GM18858 (cell line): Measurements from ENCODE around the gene HTR3E.
"Not testable (repeated sequence)": the region's sequence is repeated elsewhere in the genome, so short reads cannot be mapped to it uniquely, and the experiment has no call there.

Experiments
- ATAC-seq: cut with Tn5 transposase; IDR thresholded peaks from one replicate; pipeline ENCODE4 v1.9.1; 2021; ENCODE audit not compliant: unreplicated experiment

The HTR3E gene, protein sequence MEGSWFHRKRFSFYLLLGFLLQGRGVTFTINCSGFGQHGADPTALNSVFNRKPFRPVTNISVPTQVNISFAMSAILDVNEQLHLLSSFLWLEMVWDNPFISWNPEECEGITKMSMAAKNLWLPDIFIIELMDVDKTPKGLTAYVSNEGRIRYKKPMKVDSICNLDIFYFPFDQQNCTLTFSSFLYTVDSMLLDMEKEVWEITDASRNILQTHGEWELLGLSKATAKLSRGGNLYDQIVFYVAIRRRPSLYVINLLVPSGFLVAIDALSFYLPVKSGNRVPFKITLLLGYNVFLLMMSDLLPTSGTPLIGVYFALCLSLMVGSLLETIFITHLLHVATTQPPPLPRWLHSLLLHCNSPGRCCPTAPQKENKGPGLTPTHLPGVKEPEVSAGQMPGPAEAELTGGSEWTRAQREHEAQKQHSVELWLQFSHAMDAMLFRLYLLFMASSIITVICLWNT

GRCh38 chr3:184096811-184097383 lies at the start of gene HTR3E:
TSS of gene HTR3E (plus strand) at chr3:184097064. CDS start at chr3:184097530, 466 bp downstream.
- no peak for ATAC-seq

- ATAC-seq, result no peak
These were observed 46.5 kb upstream of the HTR3E start for GRCh38 chr3:184050217-184050847.

DNA sequence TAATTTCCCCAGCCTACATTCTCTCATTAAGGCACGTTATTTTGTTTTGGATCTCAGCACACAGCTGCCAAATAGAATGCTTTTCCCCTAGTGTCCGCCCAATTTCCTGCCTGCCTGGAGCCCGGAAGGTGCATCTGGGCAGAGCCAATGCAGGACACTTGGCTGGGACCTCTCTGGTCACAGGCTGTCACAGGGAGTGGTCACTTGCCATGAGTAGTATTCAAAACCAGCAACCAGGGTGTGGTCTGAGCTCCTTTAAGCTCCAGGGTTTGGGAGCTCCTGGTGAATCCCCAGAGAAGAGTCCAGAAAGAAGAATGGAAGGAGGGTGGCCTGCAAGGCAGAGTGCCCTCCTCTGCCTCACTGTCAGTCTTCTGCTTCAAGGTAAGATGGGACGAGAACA lies 44.1 kb upstream of the HTR3E start, which contains the start of gene HTR3C:
Gene HTR3C, plus strand, starts transcription at position 281 of the 400 bp plus-strand sequence. Its CDS starts 34 bp downstream, at position 315.
- ATAC-seq, result no peak

GRCh38 chr3:184058029-184058428 lies 38.8 kb upstream of the HTR3E start:
- ATAC-seq, result no peak

GRCh38 chr3:184059424-184059823 lies 37.4 kb upstream of the HTR3E start:
- no peak for ATAC-seq

- ATAC-seq, result no peak
These were observed 34.2 kb upstream of the HTR3E start for GRCh38 chr3:184062637-184063036.

DNA sequence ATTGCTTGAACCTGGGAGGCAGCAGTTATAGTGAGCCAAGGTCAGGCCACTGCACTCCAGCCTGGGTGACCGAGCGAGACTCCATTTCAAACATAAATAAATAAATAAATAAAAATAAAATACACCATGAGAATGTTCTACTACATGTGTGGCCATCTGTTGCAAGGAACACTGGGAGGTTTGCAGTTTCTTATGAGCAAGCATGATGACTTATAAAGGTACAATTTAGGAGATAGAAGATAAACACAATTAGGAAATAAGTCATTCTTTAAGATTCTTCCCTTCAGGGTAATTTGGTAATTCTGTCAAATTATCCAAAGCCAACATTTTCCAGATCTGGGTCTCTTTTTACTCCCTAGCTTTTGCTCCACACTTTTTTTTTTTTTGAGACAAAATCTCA lies 30.7 kb upstream of the HTR3E start:
- no peak for ATAC-seq

DNA sequence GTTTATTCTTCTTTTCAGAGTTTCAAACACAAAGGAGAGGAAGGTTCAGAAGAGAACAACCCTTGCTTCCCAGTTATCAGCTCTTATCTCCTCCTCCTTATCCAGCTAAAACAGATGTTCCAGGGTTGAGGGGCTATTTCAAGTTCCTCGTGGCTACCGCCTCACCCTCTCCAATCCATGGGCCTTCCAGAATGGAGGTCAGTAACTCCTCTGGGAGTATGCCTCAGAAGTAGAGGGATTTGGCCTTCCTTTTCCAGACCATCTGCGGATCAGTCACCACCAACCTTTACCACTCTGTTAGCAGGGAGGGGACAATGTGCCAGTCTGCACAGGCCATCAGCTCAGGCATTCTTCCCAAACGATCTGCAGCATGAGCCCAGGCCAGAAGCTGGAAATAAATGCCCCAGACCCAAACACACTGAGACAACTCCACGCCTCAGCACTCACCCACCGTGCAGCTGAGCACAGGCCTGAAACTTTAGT lies 29.2 kb upstream of the HTR3E start:
- no peak for ATAC-seq

DNA sequence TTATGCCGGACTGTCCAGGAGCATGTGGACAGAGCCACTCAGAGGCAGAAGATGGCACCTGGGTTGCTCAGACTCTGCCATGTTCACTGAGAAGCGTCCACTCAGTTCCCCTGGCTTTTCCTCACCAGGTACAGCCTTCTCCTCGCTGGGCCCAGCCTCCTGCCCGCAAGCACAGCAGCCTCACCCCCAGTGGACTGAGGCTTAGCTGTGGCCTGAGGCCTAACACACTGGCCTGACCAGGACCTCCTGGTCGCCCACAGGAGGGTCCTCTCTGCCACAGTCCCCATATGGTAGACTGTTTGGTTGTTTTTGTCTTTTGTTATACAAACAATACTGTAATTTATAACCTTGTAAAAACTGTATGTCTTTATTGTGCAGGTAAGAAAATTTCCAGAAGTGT lies 28.5 kb upstream of the HTR3E start:
- no peak for ATAC-seq

GRCh38 chr3:184071142-184071541 lies 25.7 kb upstream of the HTR3E start:
- not testable (repeated sequence) for ATAC-seq

- no peak for ATAC-seq
These were observed 23.2 kb upstream of the HTR3E start for GRCh38 chr3:184073621-184074020.

GRCh38 chr3:184075901-184076300 lies 21.0 kb upstream of the HTR3E start:
- no peak for ATAC-seq

GRCh38 chr3:184077881-184078280 lies 19.0 kb upstream of the HTR3E start:
- no peak for ATAC-seq

DNA sequence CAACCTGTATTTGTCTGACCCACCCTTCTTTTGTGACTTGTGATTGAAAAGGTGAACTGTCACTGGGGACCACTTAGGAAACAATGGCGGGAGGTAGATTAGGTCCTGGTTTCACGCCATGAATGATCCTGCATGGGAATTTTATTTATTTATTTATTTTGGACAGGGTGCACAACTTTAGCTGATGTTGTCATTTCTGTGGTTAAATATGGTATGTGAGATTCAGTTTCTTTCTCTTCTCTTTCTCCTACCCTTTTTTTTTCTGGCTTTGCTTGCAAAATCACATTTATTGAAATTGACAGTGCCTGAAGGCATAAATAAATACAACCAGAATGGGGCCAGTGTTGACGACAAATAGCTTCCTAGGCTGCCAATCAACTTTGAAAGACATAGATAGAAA lies 18.0 kb upstream of the HTR3E start:
- no peak for ATAC-seq

DNA sequence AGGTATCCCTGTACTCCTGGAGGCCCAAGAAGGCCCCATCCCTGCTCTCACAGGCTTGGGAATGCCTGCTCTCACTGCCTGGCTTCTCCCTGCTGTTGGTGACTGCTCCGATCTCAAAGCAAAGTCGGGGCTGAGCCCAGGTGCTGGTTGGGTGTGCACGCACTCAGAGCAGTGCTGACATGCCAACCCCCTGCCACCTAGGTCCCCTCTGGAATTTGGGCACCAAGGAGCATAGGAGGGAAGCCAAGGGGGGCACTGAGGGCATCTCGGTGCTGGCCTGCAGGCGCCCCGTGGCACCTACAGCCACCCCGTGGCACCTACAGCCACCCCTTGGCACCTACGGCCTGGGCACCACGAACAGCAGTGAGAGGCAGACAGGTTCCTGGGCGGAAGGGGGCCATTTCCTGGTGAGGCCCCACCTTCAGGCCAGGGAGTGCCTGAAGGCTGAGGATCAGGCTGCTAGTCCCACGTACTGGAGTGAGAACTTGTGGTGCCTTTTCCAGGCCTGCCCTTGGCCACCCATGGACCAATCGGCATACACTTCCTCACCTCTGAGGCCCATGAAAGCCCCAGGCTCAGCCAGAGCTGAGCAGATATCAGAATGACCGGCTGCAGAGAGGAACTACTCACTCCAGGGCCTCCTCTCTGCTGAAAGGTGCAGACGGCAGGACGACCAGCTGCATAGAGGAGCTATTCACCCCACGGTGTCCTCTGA lies 15.6 kb upstream of the HTR3E start:
- no peak for ATAC-seq

DNA sequence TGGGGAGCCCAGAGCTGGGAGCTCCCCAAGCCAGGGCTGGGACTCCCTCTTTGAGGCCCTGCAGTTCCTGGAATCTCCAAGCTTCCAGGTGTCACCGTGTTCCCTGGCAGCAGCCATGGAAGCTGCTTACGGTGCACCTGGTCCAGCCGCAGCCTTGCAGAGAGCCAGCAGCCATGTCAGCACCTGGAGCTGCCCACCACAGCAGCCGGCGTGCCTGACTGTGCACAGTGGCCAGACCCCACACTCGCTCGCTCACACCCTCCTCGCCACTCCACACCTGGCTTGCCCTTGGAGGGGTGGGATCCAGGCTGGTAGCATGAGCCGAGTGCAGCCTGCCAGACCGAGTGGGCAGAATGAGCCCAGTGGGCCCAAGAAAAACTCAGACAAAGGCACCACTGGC lies 14.8 kb upstream of the HTR3E start:
- ATAC-seq, result no peak

DNA sequence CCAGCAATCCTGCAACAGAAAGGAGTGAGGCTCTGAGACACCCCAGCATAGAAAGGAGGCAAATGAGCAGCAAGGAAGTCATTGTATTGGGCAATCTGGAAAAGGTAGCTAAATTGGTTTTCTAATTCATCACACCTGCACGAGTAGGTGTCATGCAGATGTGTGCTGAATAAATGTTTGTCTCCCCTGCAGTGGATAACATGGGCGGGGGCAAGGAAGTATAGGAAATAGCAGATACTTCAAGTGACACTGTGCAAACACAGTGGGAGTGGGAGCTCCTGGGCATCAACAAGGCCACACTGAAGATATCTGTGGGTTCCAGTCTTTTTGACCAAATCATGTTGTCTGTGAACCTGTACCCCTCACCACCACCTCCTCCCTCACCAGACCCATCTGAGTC lies 14.4 kb upstream of the HTR3E start:
- ATAC-seq, result no peak

DNA sequence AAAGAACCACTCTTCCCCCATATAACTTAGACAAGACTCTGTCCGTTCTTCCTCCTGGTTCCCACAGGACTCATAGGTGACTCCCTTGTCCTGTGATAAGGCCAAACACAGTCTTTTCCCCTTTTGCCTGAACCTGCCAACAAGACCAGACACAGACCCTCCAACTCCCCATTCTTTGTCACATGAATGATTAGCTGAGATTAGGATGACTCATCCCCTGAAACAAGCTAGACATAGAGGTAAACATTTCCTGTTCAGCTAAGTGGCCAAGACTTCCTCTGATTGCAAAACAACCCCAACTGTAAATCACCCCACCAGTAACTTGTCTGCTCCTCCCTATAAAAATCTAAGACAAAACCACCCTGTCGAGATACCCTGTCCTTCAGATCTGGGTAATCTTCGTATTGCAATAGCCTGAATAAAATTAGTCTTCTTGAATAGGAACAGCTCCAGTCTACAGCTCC lies 11.4 kb upstream of the HTR3E start:
- no peak for ATAC-seq

- ATAC-seq, result no peak
These were observed 4.7 kb upstream of the HTR3E start for GRCh38 chr3:184092199-184092598.

- ATAC-seq, result no peak
These were observed 692 bp downstream of the HTR3E start for GRCh38 chr3:184097556-184097955.
